ENCODE measurements around the gene GTPBP1. TPM values are rescaled to one million over a fixed set of nuclear protein-coding genes. Genes with fewer than 3 reads are reported as not detected.

GTPBP1 gene
- total and polyA plus RNA-seq, 9 donors: 22.5 to 45.3 (median 34.6) TPM

DNA sequence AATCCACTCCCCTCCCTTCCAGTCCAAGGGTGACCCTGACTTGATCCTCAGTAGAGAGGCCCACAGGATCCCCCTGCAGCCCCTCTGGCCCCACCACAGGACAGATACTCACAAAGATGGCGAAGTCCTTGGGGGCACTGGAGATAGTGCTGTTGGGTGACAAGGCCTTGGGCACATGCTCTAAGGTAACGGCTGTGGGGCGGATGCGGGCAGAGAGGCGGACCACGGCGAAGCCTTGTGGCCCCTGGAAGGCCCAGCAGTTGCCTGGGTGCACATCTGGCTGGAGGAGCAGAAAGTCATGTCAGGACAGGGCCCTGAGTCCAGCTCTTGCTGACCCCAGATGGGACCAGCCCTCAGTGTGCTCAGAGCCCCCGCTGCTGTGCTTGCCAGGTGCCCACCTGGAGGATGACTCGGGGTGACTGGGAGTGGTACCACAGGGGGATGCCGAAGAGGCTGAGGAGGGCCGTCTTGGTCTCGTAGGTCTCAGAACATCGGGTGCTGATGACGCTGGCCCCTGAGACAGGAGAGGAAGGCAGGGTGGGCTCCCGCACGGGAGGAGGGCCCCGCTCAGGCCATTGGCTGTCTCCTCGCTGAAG lies 32.8 kb downstream of the GTPBP1 start:
- WGBS (ENCODE audit: insufficient coverage): 93% methylated on average over 18 of the region's 18 CpGs
- Histone ChIP-seq H3K36me3 (ENCODE audit: control insufficient read depth, insufficient read depth, low read length) (peaks cover 93% of the 10 kb centered on the region), H3K4me1 (ENCODE audit: control insufficient read depth, insufficient read depth, low read length) (peaks cover 8% of the 10 kb centered on the region), H3K27ac (ENCODE audit: low read length) (no peak overlapping the region), H3K27me3 (ENCODE audit: control insufficient read depth, insufficient read depth, low read length) (no peaks in the 10 kb centered on the region), H3K9me3 (replicated peaks; ENCODE audit: control insufficient read depth, low read depth, low read length) (no peaks in the 10 kb centered on the region), H3K4me3 (ENCODE audit: low read length) (no peak overlapping the region)
- DNase-seq: no peak

DNA sequence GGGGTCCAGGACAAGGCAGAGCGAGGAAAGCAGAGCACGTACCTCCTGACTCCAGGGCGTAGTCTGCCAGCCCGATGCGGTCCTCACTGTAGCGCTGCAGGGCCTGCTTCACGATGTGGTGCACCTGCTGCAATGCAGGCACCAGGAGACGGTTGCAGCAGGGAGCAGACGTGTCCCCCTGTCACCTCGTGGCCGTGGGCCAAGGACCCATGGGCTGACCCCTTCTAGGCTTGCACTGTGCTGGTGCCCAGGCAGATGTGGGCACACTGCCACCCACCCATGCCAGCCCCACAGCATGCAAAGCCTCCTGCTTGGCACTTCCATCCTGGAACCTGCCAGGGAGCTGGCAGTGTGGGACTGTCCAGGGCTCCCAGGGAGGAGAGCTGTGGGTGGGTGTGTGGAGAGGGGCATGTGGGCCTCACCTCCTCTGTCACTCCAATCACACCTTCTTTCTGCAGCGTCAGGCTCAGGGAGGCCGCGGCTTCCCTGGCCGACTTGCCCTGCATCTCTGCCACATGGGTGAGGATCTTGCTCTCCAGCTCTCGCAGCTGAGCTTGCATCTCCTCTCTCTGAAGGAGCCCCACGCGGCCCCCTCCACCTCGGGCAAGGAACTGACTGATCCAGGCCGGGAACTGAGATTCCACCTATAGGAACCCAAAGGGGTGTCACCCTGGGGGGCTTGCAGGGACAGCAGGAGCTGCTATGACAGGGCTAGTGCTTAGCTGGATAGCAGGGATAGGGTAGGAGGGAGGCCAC lies 33.7 kb downstream of the GTPBP1 start:
- 91% methylated on average over 19 of the region's 20 CpGs for WGBS (ENCODE audit: insufficient coverage)
- H3K27ac ChIP-seq (ENCODE audit: low read length): no peak overlapping the region
- no peak for DNase-seq

GRCh38 chr22:38740116-38740723 lies 34.5 kb downstream of the GTPBP1 start:
- DNase-seq: no peak
- H3K27ac ChIP-seq (ENCODE audit: low read length): no peak overlapping the region
- WGBS (ENCODE audit: insufficient coverage): 82% methylated on average over 12 of the region's 15 CpGs

More for the DNA sequence above, 33.7 kb downstream of the GTPBP1 start:
- H3K36me3 ChIP-seq (ENCODE audit: control insufficient read depth, insufficient read depth, low read length): peaks cover 89% of the 10 kb centered on the region
- H3K27me3 ChIP-seq (ENCODE audit: control insufficient read depth, insufficient read depth, low read length): no peaks in the 10 kb centered on the region
- H3K4me3 ChIP-seq (ENCODE audit: low read length): no peak overlapping the region
- no peaks in the 10 kb centered on the region for H3K4me1 ChIP-seq (ENCODE audit: control insufficient read depth, insufficient read depth, low read length)
- H3K9me3 ChIP-seq (replicated peaks; ENCODE audit: control insufficient read depth, low read depth, low read length): no peaks in the 10 kb centered on the region

GRCh38 chr22:38740754-38741153 lies 35.0 kb downstream of the GTPBP1 start:
- Histone ChIP-seq H3K9me3 (replicated peaks; ENCODE audit: control insufficient read depth, low read depth, low read length) (no peaks in the 10 kb centered on the region), H3K36me3 (ENCODE audit: control insufficient read depth, insufficient read depth, low read length) (peaks cover 94% of the 10 kb centered on the region), H3K27ac (ENCODE audit: low read length) (no peak overlapping the region), H3K27me3 (ENCODE audit: control insufficient read depth, insufficient read depth, low read length) (no peaks in the 10 kb centered on the region), H3K4me1 (ENCODE audit: control insufficient read depth, insufficient read depth, low read length) (peaks cover 10% of the 10 kb centered on the region), H3K4me3 (ENCODE audit: low read length) (no peak overlapping the region)
- no peak for DNase-seq
- 100% methylated on average over 1 of the region's 8 CpGs for WGBS (ENCODE audit: insufficient coverage)

More at GRCh38 chr22:38740116-38740723, 34.5 kb downstream of the GTPBP1 start:
- peaks cover 93% of the 10 kb centered on the region for H3K36me3 ChIP-seq (ENCODE audit: control insufficient read depth, insufficient read depth, low read length)
- H3K27me3 ChIP-seq (ENCODE audit: control insufficient read depth, insufficient read depth, low read length): no peaks in the 10 kb centered on the region
- H3K9me3 ChIP-seq (replicated peaks; ENCODE audit: control insufficient read depth, low read depth, low read length): no peaks in the 10 kb centered on the region
- H3K4me3 ChIP-seq (ENCODE audit: low read length): no peak overlapping the region
- peaks cover 6% of the 10 kb centered on the region for H3K4me1 ChIP-seq (ENCODE audit: control insufficient read depth, insufficient read depth, low read length)

DNA sequence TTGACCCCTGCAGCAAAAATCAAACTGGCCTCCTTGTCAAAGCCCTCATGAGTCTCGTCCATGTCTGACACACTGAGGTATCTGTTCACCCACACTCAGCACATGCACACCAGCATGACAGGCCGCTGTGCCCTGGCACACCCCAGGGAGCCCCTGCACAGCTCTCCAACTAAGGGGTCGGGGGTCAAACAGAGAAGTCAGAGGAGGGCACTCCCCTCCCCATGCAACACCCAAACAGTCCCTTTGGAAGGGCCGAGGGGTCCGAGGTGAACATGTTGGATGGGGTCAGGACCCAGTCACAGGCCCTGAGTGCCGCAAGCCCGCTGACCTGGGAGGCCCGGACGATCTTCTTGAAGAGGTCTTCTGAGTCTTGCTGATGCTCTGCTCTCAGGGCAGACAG lies 35.4 kb downstream of the GTPBP1 start:
- Histone ChIP-seq H3K27ac (ENCODE audit: low read length) (no peak overlapping the region), H3K27me3 (ENCODE audit: control insufficient read depth, insufficient read depth, low read length) (no peaks in the 10 kb centered on the region), H3K36me3 (ENCODE audit: control insufficient read depth, insufficient read depth, low read length) (peaks cover 93% of the 10 kb centered on the region), H3K4me3 (ENCODE audit: low read length) (no peak overlapping the region), H3K4me1 (ENCODE audit: control insufficient read depth, insufficient read depth, low read length) (peaks cover 11% of the 10 kb centered on the region), H3K9me3 (replicated peaks; ENCODE audit: control insufficient read depth, low read depth, low read length) (no peaks in the 10 kb centered on the region)
- DNase-seq: no peak
- 93% methylated on average over 8 of the region's 9 CpGs for WGBS (ENCODE audit: insufficient coverage)

- no peak overlapping the region for H3K4me3 ChIP-seq (ENCODE audit: low read length)
- H3K9me3 ChIP-seq (replicated peaks; ENCODE audit: control insufficient read depth, low read depth, low read length): no peaks in the 10 kb centered on the region
- WGBS (ENCODE audit: insufficient coverage): 95% methylated on average over 4 of the region's 10 CpGs
- peaks cover 11% of the 10 kb centered on the region for H3K4me1 ChIP-seq (ENCODE audit: control insufficient read depth, insufficient read depth, low read length)
- H3K36me3 ChIP-seq (ENCODE audit: control insufficient read depth, insufficient read depth, low read length): peaks cover 92% of the 10 kb centered on the region
- H3K27me3 ChIP-seq (ENCODE audit: control insufficient read depth, insufficient read depth, low read length): no peaks in the 10 kb centered on the region
- no peak for DNase-seq
- no peak overlapping the region for H3K27ac ChIP-seq (ENCODE audit: low read length)
Measured at GRCh38 chr22:38741576-38741975, 35.8 kb downstream of the GTPBP1 start.

DNA sequence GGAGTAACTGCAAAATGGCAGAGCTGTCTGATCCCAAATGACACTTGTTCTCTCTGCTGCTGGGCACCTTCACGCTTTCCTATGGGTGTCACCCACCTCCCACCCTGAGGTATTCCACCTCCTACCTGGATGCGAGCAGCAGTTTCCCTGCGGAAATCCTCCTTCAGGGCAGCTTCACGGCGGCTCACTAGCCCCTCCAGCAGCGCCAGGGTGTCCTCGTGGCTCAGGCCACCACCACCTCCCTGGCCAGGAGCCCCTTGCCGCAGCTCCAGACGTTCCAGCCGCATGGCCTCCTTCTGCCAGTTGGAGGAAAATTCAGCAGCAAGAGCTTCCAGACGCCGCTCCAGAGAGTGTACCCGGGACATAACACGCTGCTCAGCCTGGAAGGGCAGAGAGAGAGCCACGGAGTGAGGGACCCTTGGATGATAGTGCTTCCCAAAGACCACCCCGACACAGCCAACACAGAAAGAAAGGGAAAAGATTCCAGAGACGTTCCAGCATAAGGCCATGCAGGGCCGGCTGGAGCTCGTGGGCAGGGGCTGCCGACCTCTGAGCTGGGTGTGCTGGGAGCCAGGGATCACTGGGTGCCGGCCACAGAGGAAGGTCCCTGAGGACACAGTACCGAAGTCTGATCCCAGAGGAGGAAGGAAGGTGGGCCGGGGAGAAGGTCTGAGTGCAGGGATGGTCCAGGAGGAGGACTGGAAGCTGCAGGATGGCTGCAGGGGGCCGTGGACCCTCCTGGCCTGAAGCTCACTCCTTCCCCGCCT lies 36.6 kb downstream of the GTPBP1 start:
- Histone ChIP-seq H3K4me3 (ENCODE audit: low read length) (no peak overlapping the region), H3K27me3 (ENCODE audit: control insufficient read depth, insufficient read depth, low read length) (no peaks in the 10 kb centered on the region), H3K36me3 (ENCODE audit: control insufficient read depth, insufficient read depth, low read length) (peaks cover 90% of the 10 kb centered on the region), H3K27ac (ENCODE audit: low read length) (no peak overlapping the region), H3K4me1 (ENCODE audit: control insufficient read depth, insufficient read depth, low read length) (peaks cover 11% of the 10 kb centered on the region), H3K9me3 (replicated peaks; ENCODE audit: control insufficient read depth, low read depth, low read length) (no peaks in the 10 kb centered on the region)
- DNase-seq: no peak
- 91% methylated on average over 24 of the region's 25 CpGs for WGBS (ENCODE audit: insufficient coverage)

DNA sequence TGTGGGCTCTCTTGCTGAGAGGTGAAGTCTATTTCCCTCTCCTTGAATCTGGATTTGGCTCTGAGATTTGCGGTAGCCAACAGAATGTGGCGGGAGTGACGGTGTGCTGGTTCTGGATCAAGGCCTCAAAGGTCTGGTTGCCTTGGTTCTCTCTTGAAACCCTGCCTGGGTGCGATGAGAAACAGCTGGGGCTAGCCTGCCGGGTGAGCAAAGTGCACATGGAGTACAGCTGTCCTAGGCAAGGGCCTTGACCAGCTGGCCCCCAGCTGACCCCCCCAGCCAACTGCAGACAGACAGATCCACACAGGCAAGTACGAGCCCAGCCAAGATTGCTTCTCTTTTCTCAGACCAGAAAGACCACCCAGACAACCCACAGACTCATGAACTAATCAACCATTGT lies 39.2 kb downstream of the GTPBP1 start:
- DNase-seq: peak; percentile 39
- 85% methylated on average over 4 of the region's 6 CpGs for WGBS (ENCODE audit: insufficient coverage)
- no peaks in the 10 kb centered on the region for H3K9me3 ChIP-seq (replicated peaks; ENCODE audit: control insufficient read depth, low read depth, low read length)
- no peaks in the 10 kb centered on the region for H3K27me3 ChIP-seq (ENCODE audit: control insufficient read depth, insufficient read depth, low read length)
- no peak overlapping the region for H3K4me3 ChIP-seq (ENCODE audit: low read length)
- peaks cover 89% of the 10 kb centered on the region for H3K36me3 ChIP-seq (ENCODE audit: control insufficient read depth, insufficient read depth, low read length)
- H3K4me1 ChIP-seq (ENCODE audit: control insufficient read depth, insufficient read depth, low read length): peaks cover 13% of the 10 kb centered on the region
- H3K27ac ChIP-seq (ENCODE audit: low read length): no peak overlapping the region

- WGBS (ENCODE audit: insufficient coverage): 93% methylated on average over 10 of the region's 14 CpGs
Measured at GRCh38 chr22:38745676-38746460, 40.1 kb downstream of the GTPBP1 start.

More at GRCh38 chr22:38745676-38746460, 40.1 kb downstream of the GTPBP1 start:
- Histone ChIP-seq H3K27me3 (ENCODE audit: control insufficient read depth, insufficient read depth, low read length) (no peaks in the 10 kb centered on the region), H3K4me1 (ENCODE audit: control insufficient read depth, insufficient read depth, low read length) (peaks cover 22% of the 10 kb centered on the region), H3K36me3 (ENCODE audit: control insufficient read depth, insufficient read depth, low read length) (peaks cover 89% of the 10 kb centered on the region), H3K27ac (ENCODE audit: low read length) (no peak overlapping the region), H3K4me3 (ENCODE audit: low read length) (no peak overlapping the region), H3K9me3 (replicated peaks; ENCODE audit: control insufficient read depth, low read depth, low read length) (no peaks in the 10 kb centered on the region)
- DNase-seq: no peak
